H1 (cell line): ENCODE data around the gene AMER2. TPM values are rescaled to one million over a fixed set of nuclear protein-coding genes. Genes with fewer than 3 reads are reported as not detected.

Experiments used
- CTCF ChIA-PET: fragments of 300-600 bp; sonication (Branson Sonifier 250); formaldehyde crosslinking; loops from one replicate; lab custom pipeline; 2021; ENCODE audit not compliant: partially characterized antibody; lab: Charles Lee
- POLR2A ChIA-PET: fragments of 300-600 bp; sonication (Branson Sonifier 250); formaldehyde crosslinking; loops from one replicate; lab custom pipeline; 2021; ENCODE audit warnings: inconsistent platforms; ENCODE audit not compliant: partially characterized antibody; lab: Charles Lee
- DNase-seq, 2 experiments: peaks; one replicate each; pipeline versions ENCODE4 v3.0.0 to v3.0.0-alpha.2; 2010 to 2022; ENCODE audit warnings: low spot score in 2 of 2, low read depth in 1 of 2, mixed read lengths in 1 of 2
- FAIRE-seq: peaks from 2 replicates; lab custom pipeline; 2011; peaks lifted over from hg19 to GRCh38; lab: Jason Lieb, UNC
- H2AFZ ChIP-seq: 2 replicates; pipeline ENCODE4 v1.8.1; 2012; ENCODE audit warnings: low read length, inconsistent platforms
- H2AK5ac ChIP-seq: 2 replicates; pipeline ENCODE4 v1.6.1; 2013; ENCODE audit warnings: low read depth, low read length
- H2BK120ac ChIP-seq: replicated peaks from 2 replicates; pipeline ENCODE3; 2013; ENCODE audit warnings: low read depth, low read length, inconsistent platforms
- H2BK12ac ChIP-seq: 2 replicates; pipeline ENCODE4 v1.6.1; 2013; ENCODE audit warnings: low read depth, low read length
- H2BK15ac ChIP-seq: 2 replicates; pipeline ENCODE4 v1.6.1; 2013; ENCODE audit warnings: low read length
- H2BK20ac ChIP-seq: 2 replicates; pipeline ENCODE4 v1.6.1; 2013; ENCODE audit warnings: low read length
- H2BK5ac ChIP-seq: 2 replicates; pipeline ENCODE4 v1.6.1; 2013; ENCODE audit warnings: low read depth, low read length
- H3K14ac ChIP-seq: 2 replicates; pipeline ENCODE4 v1.6.1; 2013; ENCODE audit warnings: inconsistent platforms; ENCODE audit not compliant: insufficient read length
- H3K18ac ChIP-seq: 2 replicates; pipeline ENCODE4 v1.6.1; 2013; ENCODE audit warnings: low read length; ENCODE audit errors: extremely low read depth
- H3K23ac ChIP-seq: 2 replicates; pipeline ENCODE4 v1.6.1; 2013; ENCODE audit warnings: inconsistent platforms; ENCODE audit not compliant: insufficient read length
- H3K23me2 ChIP-seq: 2 replicates; pipeline ENCODE4 v1.6.1; 2013; ENCODE audit warnings: low read depth, low read length
- H3K27ac ChIP-seq: 2 replicates; pipeline ENCODE4 v1.6.1; 2011; ENCODE audit warnings: low read depth, low read length, inconsistent platforms
- H3K27me3 ChIP-seq, 4 experiments: replicated peaks in 1 of 4; 1 replicate in 1 of 4; 2 replicates in 3 of 4; pipeline versions ENCODE4 v1.6.1 to v1.8.1; 2011 to 2013; ENCODE audit warnings: low read length in 3 of 4, mild to moderate bottlenecking in 3 of 4, inconsistent platforms in 2 of 4, mixed read lengths in 2 of 4, moderate library complexity in 1 of 4; ENCODE audit not compliant: control insufficient read depth in 3 of 4, insufficient read depth in 3 of 4; ENCODE audit errors: extremely low read depth in 1 of 4
- H3K36me3 ChIP-seq, 4 experiments: 2 replicates each; pipeline versions ENCODE4 v1.6.1 to v1.8.1; 2011 to 2013; ENCODE audit warnings: mild to moderate bottlenecking in 4 of 4, low read length in 3 of 4, moderate library complexity in 2 of 4, control low read depth in 1 of 4, inconsistent platforms in 1 of 4; ENCODE audit not compliant: insufficient read depth in 4 of 4, control insufficient read depth in 2 of 4
- H3K4ac ChIP-seq: replicated peaks from 2 replicates; pipeline ENCODE3; 2013; ENCODE audit warnings: low read length, low read depth, mixed read lengths, inconsistent platforms; ENCODE audit not compliant: insufficient read length
- H3K4me1 ChIP-seq, 4 experiments: replicated peaks in 1 of 4; 1 replicate in 1 of 4; 2 replicates in 3 of 4; pipeline versions ENCODE4 v1.6.1 to v1.8.1; 2011 to 2013; ENCODE audit warnings: low read length in 3 of 4, inconsistent platforms in 2 of 4, mixed read lengths in 1 of 4; ENCODE audit not compliant: insufficient read depth in 4 of 4, control insufficient read depth in 3 of 4
- H3K4me2 ChIP-seq, 2 experiments: 2 replicates each; pipeline versions ENCODE4 v1.6.1 to v1.8.1; 2011 to 2013; ENCODE audit warnings: low read depth in 2 of 2, low read length in 2 of 2, control low read depth in 1 of 2, inconsistent platforms in 1 of 2, mild to moderate bottlenecking in 1 of 2; ENCODE audit not compliant: insufficient read depth in 1 of 2
- H3K4me3 ChIP-seq, 4 experiments: fragments of 200-600, 300-600 bp in 1 of 4; sonication (generic), shearing (Covaris generic), sonication (Bioruptor Twin) in 1 of 4; 2 replicates each; pipeline versions ENCODE4 v1.5.1 to v1.8.1; 2011 to 2016; ENCODE audit warnings: low read length in 4 of 4, low read depth in 3 of 4, control low read depth in 2 of 4, inconsistent platforms in 2 of 4, mild to moderate bottlenecking in 2 of 4, mixed read lengths in 1 of 4, moderate library complexity in 1 of 4; ENCODE audit not compliant: insufficient read depth in 2 of 4; ENCODE audit errors: extremely low read depth in 1 of 4
- H3K56ac ChIP-seq: replicated peaks from 2 replicates; pipeline ENCODE3; 2013; ENCODE audit warnings: low read depth, mild to moderate bottlenecking, mixed read lengths, low read length, inconsistent platforms; ENCODE audit not compliant: insufficient read length
- H3K79me1 ChIP-seq: 2 replicates; pipeline ENCODE4 v1.6.1; 2013; ENCODE audit warnings: low read depth, low read length, control low read depth
- H3K79me2 ChIP-seq, 2 experiments: 2 replicates each; pipeline versions ENCODE4 v1.6.1 to v1.8.1; 2012 to 2013; ENCODE audit warnings: low read length in 2 of 2, mild to moderate bottlenecking in 2 of 2, inconsistent platforms in 1 of 2; ENCODE audit not compliant: insufficient read depth in 2 of 2, control insufficient read depth in 1 of 2
- H3K9ac ChIP-seq, 4 experiments: replicated peaks in 1 of 4; 1 replicate in 1 of 4; 2 replicates in 3 of 4; pipeline versions ENCODE4 v1.6.1 to v1.8.1; 2011 to 2013; ENCODE audit warnings: low read depth in 3 of 4, low read length in 3 of 4, control low read depth in 2 of 4, mild to moderate bottlenecking in 2 of 4, moderate library complexity in 2 of 4, inconsistent platforms in 1 of 4; ENCODE audit errors: extremely low read depth in 1 of 4
- H3K9me3 ChIP-seq, 2 experiments: 2 replicates each; pipeline versions ENCODE4 v1.6.1 to v1.8.1; 2012 to 2013; ENCODE audit warnings: mild to moderate bottlenecking in 2 of 2, moderate library complexity in 2 of 2, control low read depth in 1 of 2, inconsistent platforms in 1 of 2, low read depth in 1 of 2, low read length in 1 of 2, mixed read lengths in 1 of 2; ENCODE audit not compliant: insufficient read depth in 2 of 2
- H4K20me1 ChIP-seq, 2 experiments: replicated peaks in 1 of 2; 2 replicates each; pipeline versions ENCODE3 to v1.8.1; 2011 to 2013; ENCODE audit warnings: inconsistent platforms in 2 of 2, low read length in 2 of 2, mild to moderate bottlenecking in 1 of 2; ENCODE audit not compliant: insufficient read depth in 2 of 2, control insufficient read depth in 1 of 2
- H4K5ac ChIP-seq: 2 replicates; pipeline ENCODE4 v1.6.1; 2013; ENCODE audit warnings: low read length, low read depth, mixed read lengths, inconsistent platforms; ENCODE audit not compliant: insufficient read length
- H4K8ac ChIP-seq: 2 replicates; pipeline ENCODE4 v1.8.0; 2013; ENCODE audit warnings: mild to moderate bottlenecking, moderate library complexity, low read length, inconsistent platforms; ENCODE audit not compliant: insufficient read depth; ENCODE audit errors: extremely low read depth
- H4K91ac ChIP-seq: replicated peaks from 2 replicates; pipeline ENCODE3; 2013; ENCODE audit warnings: low read length, mixed read lengths, inconsistent platforms; ENCODE audit not compliant: insufficient read length
- CEBPB ChIP-seq: IDR thresholded peaks from 2 replicates; pipeline ENCODE4 v1.6.1; 2012; ENCODE audit warnings: low read depth, low read length
- EGR1 ChIP-seq: IDR thresholded peaks from 2 replicates; pipeline ENCODE4 v1.6.1; 2011; ENCODE audit warnings: low read depth, low read length, borderline replicate concordance
- EZH2 ChIP-seq: fragments of 200-600 bp; sonication (generic); IDR thresholded peaks from 2 replicates; pipeline ENCODE4 v1.7.1; 2012; ENCODE audit warnings: low read depth, mild to moderate bottlenecking, moderate library complexity, low read length, inconsistent platforms; ENCODE audit not compliant: severe bottlenecking
- GABPA ChIP-seq: IDR thresholded peaks from 2 replicates; pipeline ENCODE4 v1.6.1; 2011; ENCODE audit warnings: mild to moderate bottlenecking, low read length, moderate library complexity, borderline replicate concordance; ENCODE audit not compliant: insufficient read depth
- JUND ChIP-seq: IDR thresholded peaks from 2 replicates; pipeline ENCODE4 v1.6.1; 2011; ENCODE audit warnings: mild to moderate bottlenecking, improper control_type of control experiment, low read length
- KDM4A ChIP-seq: IDR thresholded peaks from one replicate; pipeline ENCODE4 v1.7.1; 2012; ENCODE audit warnings: low read depth, mild to moderate bottlenecking, moderate library complexity, low read length, inconsistent platforms; ENCODE audit not compliant: severe bottlenecking
- PHF8 ChIP-seq: fragments of 200-600 bp; sonication (generic); conservative IDR thresholded peaks from 2 replicates; pipeline ENCODE4 v1.7.1; 2012; ENCODE audit warnings: low read depth, mild to moderate bottlenecking, inconsistent platforms, low read length, moderate library complexity
- POLR2A ChIP-seq, 2 experiments: IDR thresholded peaks; 1 replicate in 1 of 2; 2 replicates in 1 of 2; pipeline ENCODE4 v1.6.1; 2011; ENCODE audit warnings: low read depth in 2 of 2, low read length in 2 of 2, mild to moderate bottlenecking in 2 of 2; ENCODE audit errors: control extremely low read depth in 1 of 2
- SIRT6 ChIP-seq: IDR thresholded peaks from one replicate; pipeline ENCODE4 v1.7.1; 2012; ENCODE audit warnings: low read length, inconsistent platforms
- SP2 ChIP-seq: IDR thresholded peaks from 2 replicates; pipeline ENCODE4 v1.6.1; 2012; ENCODE audit warnings: mild to moderate bottlenecking, low read length, inconsistent platforms
- TBP ChIP-seq: IDR thresholded peaks from 2 replicates; pipeline ENCODE4 v1.6.1; 2011; ENCODE audit warnings: low read depth, low read length, improper control_type of control experiment
- YY1 ChIP-seq: IDR thresholded peaks from 2 replicates; pipeline ENCODE4 v1.6.1; 2011; ENCODE audit warnings: low read depth, mild to moderate bottlenecking, low read length
- WGBS, 2 experiments: shearing (Covaris generic) in 1 of 2; methylation state at CpG; one replicate each; pipeline versions ENCODE4 v1.1.6 to v1.1.7; 2013 to 2015; ENCODE audit warnings: low lambda C conversion rate in 2 of 2, mixed read lengths in 2 of 2, inconsistent platforms in 1 of 2, low coverage in 1 of 2, missing lambda C conversion rate in 1 of 2; ENCODE audit not compliant: insufficient replicate concordance in 2 of 2, insufficient coverage in 1 of 2, insufficient read length in 1 of 2; ENCODE audit errors: extremely low coverage in 1 of 2, missing lambda C conversion rate in 1 of 2; 5-methylcytosine and 5-hydroxymethylcytosine counted together
- polyA plus RNA-seq, 7 experiments: library from polyadenylated mRNA; depleted of rRNA in 3 of 7; stranded (reverse) in 5 of 7; unstranded in 2 of 7; fragments of >200 nt in 5 of 7; fragments of 200-250 nt in 2 of 7; gene quantifications; 1 replicate in 5 of 7; 2 replicates in 1 of 7; 4 replicates in 1 of 7; pipeline versions ENCODE4 v1.2.1 to v1.2.3, GENCODE V29; 2011 to 2013; ENCODE audit warnings: missing spikeins in 2 of 7, mixed read lengths in 2 of 7
- total RNA-seq: library from RNA; stranded (reverse); fragmentation: NEBNext Ultra II Directional; extraction: Animal tissue kit (Norgen Biotek cat#: 25700); gene quantifications from 2 replicates; pipeline ENCODE4 v1.2.1, GENCODE V29; 2021

The AMER2 gene
- total and polyA plus RNA-seq, 2 of the 8 experiments (the other 6 are each of a cell fraction or from before 2014, with no cell fraction given): 0.14 to 0.50 TPM

DNA sequence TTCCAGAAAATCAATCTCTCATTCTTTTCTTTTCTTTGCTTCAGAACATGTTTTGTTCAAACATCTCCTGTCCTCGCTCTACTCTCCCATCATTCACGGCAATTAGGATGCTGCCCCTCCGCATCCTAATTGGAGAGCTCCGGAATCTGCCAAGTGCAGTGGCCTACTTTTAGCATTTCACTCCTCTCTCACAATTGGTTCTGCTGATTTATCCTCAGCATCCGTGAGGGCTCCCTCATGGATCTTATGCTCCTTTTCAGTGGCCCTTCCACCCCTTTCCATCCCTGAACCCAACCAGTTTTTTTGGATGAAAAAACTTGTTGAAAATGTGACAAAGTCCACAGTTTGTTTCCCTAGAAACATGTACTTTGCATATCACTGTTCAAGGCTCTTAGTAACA lies 22.4 kb downstream of the AMER2 start:
- CTCF ChIA-PET: interaction anchor here (0.6 to 5.0 kb wide), 7 partner anchors 9 to 155 kb away, joined by 3 to 21 read pairs (median 5); no protein-coding TSS in a partner anchor

More for the DNA sequence above, 22.4 kb downstream of the AMER2 start:
- H2BK15ac ChIP-seq: no peak overlapping the region
- no peak overlapping the region for H2AFZ ChIP-seq
- no peaks in the 10 kb centered on the region for H3K79me2 ChIP-seq
- no peak overlapping the region for H3K23ac ChIP-seq
- no peak overlapping the region for H3K9ac ChIP-seq
- POLR2A ChIA-PET: interaction anchor here (0.7 kb wide), 1 partner anchor 24 kb away, joined by 3 read pairs; no protein-coding TSS in a partner anchor
- WGBS, 2 experiments: 95% methylated on average over 5 of the region's 5 CpGs; no CpG with 5 or more reads in 1 of the 2 experiments
- no peak overlapping the region for H3K4me3 ChIP-seq
- peaks cover 0 to 16% (median 8%) of the 10 kb centered on the region in 4 experiments; a peak in 6 of 7 replicates for H3K4me1 ChIP-seq
- H2BK12ac ChIP-seq: no peak overlapping the region
- no peak for DNase-seq
- no peak overlapping the region for H3K18ac ChIP-seq
- no peaks in the 10 kb centered on the region for H3K79me1 ChIP-seq
- H3K9me3 ChIP-seq: peaks cover 0 to 6% of the 10 kb centered on the region in 2 experiments; a peak in 1 of 4 replicates
- H2BK120ac ChIP-seq: no peak overlapping the region
- H2AK5ac ChIP-seq: no peak overlapping the region
- no peaks in the 10 kb centered on the region for H3K36me3 ChIP-seq
- no peak overlapping the region for H4K91ac ChIP-seq
- no peak overlapping the region for H3K14ac ChIP-seq
- no peaks in the 10 kb centered on the region for H3K27me3 ChIP-seq
- H4K5ac ChIP-seq: no peak overlapping the region
- no peak for TF ChIP-seq EZH2
- TF ChIP-seq CEBPB: no peak
- no peak for TF ChIP-seq PHF8
- no peak for TF ChIP-seq YY1
- no peak for TF ChIP-seq POLR2A (IDR thresholded peaks at IDR 0.05; ENCODE audit: control extremely low read depth in 1 of 2, low read depth in 2 of 2, low read length in 2 of 2)
- TF ChIP-seq SP2: no peak
- no peak for TF ChIP-seq JUND
- TF ChIP-seq TBP: no peak
- no peak for TF ChIP-seq SIRT6
- no peak for TF ChIP-seq EGR1
- TF ChIP-seq KDM4A: no peak
- TF ChIP-seq GABPA: no peak
- H3K56ac ChIP-seq: no peak overlapping the region
- H3K27ac ChIP-seq: no peak overlapping the region
- H4K8ac ChIP-seq: no peak overlapping the region
- no peaks in the 10 kb centered on the region for H3K23me2 ChIP-seq
- no peak overlapping the region for H2BK5ac ChIP-seq
- no peak for FAIRE-seq
- H2BK20ac ChIP-seq: no peak overlapping the region
- no peak overlapping the region for H3K4me2 ChIP-seq
- no peaks in the 10 kb centered on the region for H4K20me1 ChIP-seq
- H3K4ac ChIP-seq: no peak overlapping the region
